GM12875 (cell line): Measurements from ENCODE around the gene BAG2.

Experiments
- H3K4me3 ChIP-seq: one replicate; pipeline ENCODE4 v1.5.1; 2011; ENCODE audit warnings: low read depth, low read length, control low read depth
- CTCF ChIP-seq: IDR thresholded peaks from 2 replicates; pipeline ENCODE4 v1.5.1; 2011; ENCODE audit warnings: low read depth, mild to moderate bottlenecking, control low read depth, inconsistent platforms, low read length, moderate library complexity, borderline replicate concordance; ENCODE audit not compliant: insufficient read depth

The BAG2 gene

GRCh38 chr6:57209030-57209429, 36.9 kb downstream of the BAG2 start:
- H3K4me3 ChIP-seq, result no peak overlapping the region
- no peak for TF ChIP-seq CTCF

- TF ChIP-seq CTCF, result no peak
- no peak overlapping the region for H3K4me3 ChIP-seq
Measured at GRCh38 chr6:57210060-57210459, 37.9 kb downstream of the BAG2 start.

GRCh38 chr6:57215260-57215659, 43.1 kb downstream of the BAG2 start:
- H3K4me3 ChIP-seq, result no peak overlapping the region
- TF ChIP-seq CTCF, result no peak

GRCh38 chr6:57216235-57217101, 44.3 kb downstream of the BAG2 start:
- no peak overlapping the region for H3K4me3 ChIP-seq
- TF ChIP-seq CTCF, result no peak

- no peak overlapping the region for H3K4me3 ChIP-seq
- TF ChIP-seq CTCF, result no peak
Measured at GRCh38 chr6:57217270-57217669, 45.1 kb downstream of the BAG2 start.

GRCh38 chr6:57220083-57220703, 48.1 kb downstream of the BAG2 start:
- TF ChIP-seq CTCF, result no peak
- no peak overlapping the region for H3K4me3 ChIP-seq
